HS-5 (cell line): ENCODE data around the gene INMT.
A peak's percentile ranks its signal among the peaks of the same experiment; 100 is the strongest.

ENCODE experiments used
- DNase-seq: peaks from one replicate; pipeline ENCODE4 v3.0.0-alpha.2; 2012; ENCODE audit warnings: low read depth

Gene INMT

GRCh38 chr7:30787486-30787885 is 35.6 kb downstream of the INMT start:
- DNase-seq = no peak

GRCh38 chr7:30788640-30789333 is 36.9 kb downstream of the INMT start:
- DNase-seq = no peak

- DNase-seq = peak; percentile 79
Observed at GRCh38 chr7:30789334-30789711, 37.4 kb downstream of the INMT start.

- DNase-seq = no peak
Observed at GRCh38 chr7:30790356-30790755, 38.4 kb downstream of the INMT start.

GRCh38 chr7:30791114-30791513 is 39.2 kb downstream of the INMT start:
- DNase-seq = no peak

- DNase-seq = no peak
Observed at GRCh38 chr7:30795161-30795948, 43.4 kb downstream of the INMT start.

- no peak for DNase-seq
Observed at GRCh38 chr7:30796105-30796869, 44.4 kb downstream of the INMT start.

GRCh38 chr7:30797176-30798040 is 45.5 kb downstream of the INMT start:
- no peak for DNase-seq

- DNase-seq = peak; percentile 99
Observed at GRCh38 chr7:30799206-30799975, 47.5 kb downstream of the INMT start.

- no peak for DNase-seq
Observed at GRCh38 chr7:30799976-30800661, 48.2 kb downstream of the INMT start.

- peak; percentile 80 for DNase-seq
Observed at GRCh38 chr7:30800785-30801252, 48.9 kb downstream of the INMT start.

GRCh38 chr7:30802812-30803211 is 50.9 kb downstream of the INMT start:
- no peak for DNase-seq

GRCh38 chr7:30804078-30804661 is 52.2 kb downstream of the INMT start:
- DNase-seq = peak; percentile 90

GRCh38 chr7:30805081-30805691 is 53.3 kb downstream of the INMT start:
- no peak for DNase-seq

- no peak for DNase-seq
Observed at GRCh38 chr7:30805931-30806330, 54.0 kb downstream of the INMT start.
